Chondrocyte (in vitro differentiated cells): ENCODE measurements around the gene THADA. TPM values are rescaled to one million over a fixed set of nuclear protein-coding genes. Genes with fewer than 3 reads are reported as not detected.

Experiments
- DNase-seq: peaks from one replicate; pipeline ENCODE4 v3.0.0; 2021; ENCODE audit warnings: mixed read lengths, low spot score
- H3K27ac Mint-ChIP-seq: one replicate; pipeline ENCODE4 v1.8.0; 2021; ENCODE audit warnings: mild to moderate bottlenecking, moderate library complexity, mixed read lengths; ENCODE audit not compliant: unreplicated experiment
- H3K27me3 Mint-ChIP-seq: 2 replicates; pipeline ENCODE4 v1.8.0; 2021; ENCODE audit warnings: low read depth, mixed read lengths
- H3K36me3 Mint-ChIP-seq: 2 replicates; pipeline ENCODE4 v1.8.0; 2021; ENCODE audit warnings: low read depth, mixed read lengths
- H3K4me1 Mint-ChIP-seq: 2 replicates; pipeline ENCODE4 v1.8.0; 2021; ENCODE audit warnings: low read depth, mild to moderate bottlenecking, mixed read lengths
- H3K4me3 Mint-ChIP-seq: one replicate; pipeline ENCODE4 v1.8.0; 2021; ENCODE audit warnings: mild to moderate bottlenecking, moderate library complexity, mixed read lengths; ENCODE audit not compliant: unreplicated experiment
- H3K9me3 Mint-ChIP-seq: 2 replicates; pipeline ENCODE4 v1.8.0; 2021; ENCODE audit warnings: low read depth, mixed read lengths
- CTCF ChIP-seq: fragments of 200-600 bp; sonication (generic); IDR thresholded peaks from 2 replicates; pipeline ENCODE4 v1.5.0; 2021; ENCODE audit warnings: antibody characterized with exemption, mild to moderate bottlenecking, moderate library complexity
- total RNA-seq: library from RNA; stranded (reverse); gene quantifications from 3 replicates; pipeline ENCODE4 v1.2.1, GENCODE V29; 2021

Gene THADA
- total RNA-seq, 1 donor from 2014 or later = 28.4 TPM

GRCh38 chr2:43224571-43225092 is 371.2 kb downstream of the THADA start:
- H3K4me3 Mint-ChIP-seq = peak overlapping the region; percentile 94
- TF ChIP-seq CTCF = no peak
- no peaks in the 10 kb centered on the region for H3K27me3 Mint-ChIP-seq
- H3K4me1 Mint-ChIP-seq = peaks cover 59% of the 10 kb centered on the region
- H3K27ac Mint-ChIP-seq = no peak overlapping the region
- no peaks in the 10 kb centered on the region for H3K9me3 Mint-ChIP-seq
- peak; percentile 94 for DNase-seq
- peaks cover 18% of the 10 kb centered on the region for H3K36me3 Mint-ChIP-seq

DNA sequence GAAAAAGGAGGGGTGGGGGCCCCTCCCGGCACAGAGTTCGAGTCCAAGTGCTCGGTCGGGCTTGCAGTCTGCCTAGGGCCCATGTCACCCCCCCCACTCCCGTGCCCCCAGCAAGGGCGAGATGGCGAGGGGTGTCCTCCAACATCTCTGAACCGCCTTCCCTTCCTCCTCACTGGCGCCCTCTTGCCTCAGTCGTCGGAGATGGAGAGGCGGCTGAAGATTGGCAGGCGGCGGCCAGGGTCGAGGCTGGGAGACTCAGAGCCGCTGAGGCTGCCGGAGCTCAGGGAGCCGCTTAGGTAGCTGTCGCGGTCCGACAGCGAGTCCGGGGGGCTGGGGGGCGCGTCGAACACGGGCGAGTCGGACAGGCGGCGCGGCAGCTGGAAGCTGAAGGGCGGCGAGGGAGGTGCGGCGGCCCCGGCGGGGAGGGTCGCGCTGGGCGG is 371.7 kb downstream of the THADA start:
- TF ChIP-seq CTCF = peak; percentile 77
- Mint-ChIP-seq H3K9me3 (no peaks in the 10 kb centered on the region), H3K27ac (peak overlapping the region; percentile 97), H3K27me3 (no peaks in the 10 kb centered on the region), H3K4me1 (peaks cover 59% of the 10 kb centered on the region), H3K4me3 (peak overlapping the region; percentile 94), H3K36me3 (peaks cover 16% of the 10 kb centered on the region)
- DNase-seq = peak; percentile 88

GRCh38 chr2:43223521-43224001 is 372.3 kb downstream of the THADA start:
- no peaks in the 10 kb centered on the region for H3K27me3 Mint-ChIP-seq
- H3K4me3 Mint-ChIP-seq = peak overlapping the region; percentile 94
- H3K36me3 Mint-ChIP-seq = peaks cover 16% of the 10 kb centered on the region
- no peaks in the 10 kb centered on the region for H3K9me3 Mint-ChIP-seq
- no peak for DNase-seq
- TF ChIP-seq CTCF = no peak
- peaks cover 59% of the 10 kb centered on the region for H3K4me1 Mint-ChIP-seq
- peak overlapping the region; percentile 97 for H3K27ac Mint-ChIP-seq

- no peaks in the 10 kb centered on the region for H3K27me3 Mint-ChIP-seq
- peak overlapping the region; percentile 79 for H3K4me3 Mint-ChIP-seq
- H3K27ac Mint-ChIP-seq = peak overlapping the region; percentile 100
- TF ChIP-seq CTCF = no peak
- H3K9me3 Mint-ChIP-seq = no peaks in the 10 kb centered on the region
- peaks cover 16% of the 10 kb centered on the region for H3K36me3 Mint-ChIP-seq
- DNase-seq = no peak
- H3K4me1 Mint-ChIP-seq = peaks cover 59% of the 10 kb centered on the region
Measured at GRCh38 chr2:43222475-43223309, 373.1 kb downstream of the THADA start.

- TF ChIP-seq CTCF = no peak
- peaks cover 16% of the 10 kb centered on the region for H3K36me3 Mint-ChIP-seq
- H3K27me3 Mint-ChIP-seq = no peaks in the 10 kb centered on the region
- H3K27ac Mint-ChIP-seq = peak overlapping the region; percentile 100
- peak overlapping the region; percentile 79 for H3K4me3 Mint-ChIP-seq
- H3K9me3 Mint-ChIP-seq = no peaks in the 10 kb centered on the region
- DNase-seq = peak; percentile 94
- H3K4me1 Mint-ChIP-seq = peaks cover 61% of the 10 kb centered on the region
Measured at GRCh38 chr2:43221763-43222474, 373.9 kb downstream of the THADA start.
